Osteoblast (primary cell): Measurements from ENCODE around the gene ADAMTS9. TPM values are rescaled to one million over a fixed set of nuclear protein-coding genes. Genes with fewer than 3 reads are reported as not detected.
A peak's percentile ranks its signal among the peaks of the same experiment; 100 is the strongest.

Experiments used
- DNase-seq: peaks from one replicate; pipeline ENCODE4 v3.0.0; 2011; ENCODE audit warnings: low spot score, mixed read lengths; ENCODE audit not compliant: insufficient read length; ENCODE audit errors: missing footprints
- H2AFZ ChIP-seq: 2 replicates; pipeline ENCODE4 v1.6.0; 2011; ENCODE audit warnings: mild to moderate bottlenecking, low read length
- H3K27ac ChIP-seq: 2 replicates; pipeline ENCODE4 v1.5.1; 2011; ENCODE audit warnings: mild to moderate bottlenecking, low read depth, low read length, moderate library complexity
- H3K27me3 ChIP-seq: 2 replicates; pipeline ENCODE4 v1.6.0; 2012; ENCODE audit warnings: mild to moderate bottlenecking, control low read depth, inconsistent platforms, low read length, moderate library complexity; ENCODE audit not compliant: insufficient read depth
- H3K36me3 ChIP-seq: 2 replicates; pipeline ENCODE4 v1.5.1; 2011; ENCODE audit warnings: mild to moderate bottlenecking, low read length, control low read depth, moderate library complexity; ENCODE audit not compliant: insufficient read depth
- H3K4me1 ChIP-seq: 2 replicates; pipeline ENCODE4 v1.5.1; 2011; ENCODE audit warnings: mild to moderate bottlenecking, low read length, control low read depth, moderate library complexity; ENCODE audit not compliant: insufficient read depth
- H3K4me2 ChIP-seq: 2 replicates; pipeline ENCODE4 v1.6.0; 2011; ENCODE audit warnings: mild to moderate bottlenecking, low read length; ENCODE audit not compliant: insufficient read depth
- H3K4me3 ChIP-seq: fragments of 200-600 bp; sonication (generic); 3 replicates; pipeline ENCODE4 v1.5.1; 2012; ENCODE audit warnings: mild to moderate bottlenecking, low read length, inconsistent platforms; ENCODE audit not compliant: insufficient read depth
- H3K79me2 ChIP-seq: 2 replicates; pipeline ENCODE4 v1.6.0; 2012; ENCODE audit warnings: mild to moderate bottlenecking, low read length, control low read depth, inconsistent platforms; ENCODE audit not compliant: insufficient read depth
- H3K9me3 ChIP-seq: 2 replicates; pipeline ENCODE4 v1.5.1; 2011; ENCODE audit warnings: low read depth, low read length, control low read depth
- H4K20me1 ChIP-seq: 2 replicates; pipeline ENCODE4 v1.6.0; 2012; ENCODE audit warnings: mild to moderate bottlenecking, low read length, control low read depth; ENCODE audit not compliant: insufficient read depth
- total RNA-seq: library from RNA; depleted of rRNA; stranded (reverse); fragments of >200 nt; gene quantifications from 2 replicates; pipeline ENCODE4 v1.2.3, GENCODE V29; 2012
- TF ChIP-seq, protein P1 (sequence below): IDR thresholded peaks from 2 replicates; pipeline ENCODE4 v1.5.1; 2011; ENCODE audit warnings: mild to moderate bottlenecking, low read depth, low read length, moderate library complexity; ENCODE audit errors: extremely low read depth

The ADAMTS9 gene
- total RNA-seq, 1 donor: 4.0 TPM

DNA sequence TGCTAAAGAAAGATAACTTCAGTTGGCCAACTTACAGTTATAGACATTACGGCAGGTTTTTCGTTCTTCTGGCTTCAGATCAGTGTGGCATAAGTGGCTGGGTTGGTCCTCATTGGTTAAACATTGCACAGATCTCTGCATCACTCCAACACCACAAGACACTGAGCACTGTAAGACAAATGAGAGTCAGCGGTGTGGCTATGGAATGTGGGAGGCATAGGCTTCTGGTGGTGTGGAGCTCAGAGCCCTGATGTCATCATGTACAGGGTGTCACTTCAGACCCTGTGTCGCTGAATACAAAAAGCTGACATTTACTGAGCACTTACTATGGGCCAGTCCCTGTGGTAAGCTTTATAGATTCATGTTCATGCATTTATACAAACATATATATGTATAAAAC, 146.0 kb downstream of the ADAMTS9 start:
- Histone ChIP-seq H3K36me3 (no peaks in the 10 kb centered on the region), H3K9me3 (no peaks in the 10 kb centered on the region), H3K79me2 (no peaks in the 10 kb centered on the region), H3K4me2 (no peak overlapping the region), H3K27ac (no peak overlapping the region), H3K4me3 (no peak overlapping the region), H3K4me1 (no peaks in the 10 kb centered on the region), H3K27me3 (peaks cover 2% of the 10 kb centered on the region), H4K20me1 (no peaks in the 10 kb centered on the region), H2AFZ (no peak overlapping the region)
- DNase-seq: no peak
- TF ChIP-seq, protein P1, sequence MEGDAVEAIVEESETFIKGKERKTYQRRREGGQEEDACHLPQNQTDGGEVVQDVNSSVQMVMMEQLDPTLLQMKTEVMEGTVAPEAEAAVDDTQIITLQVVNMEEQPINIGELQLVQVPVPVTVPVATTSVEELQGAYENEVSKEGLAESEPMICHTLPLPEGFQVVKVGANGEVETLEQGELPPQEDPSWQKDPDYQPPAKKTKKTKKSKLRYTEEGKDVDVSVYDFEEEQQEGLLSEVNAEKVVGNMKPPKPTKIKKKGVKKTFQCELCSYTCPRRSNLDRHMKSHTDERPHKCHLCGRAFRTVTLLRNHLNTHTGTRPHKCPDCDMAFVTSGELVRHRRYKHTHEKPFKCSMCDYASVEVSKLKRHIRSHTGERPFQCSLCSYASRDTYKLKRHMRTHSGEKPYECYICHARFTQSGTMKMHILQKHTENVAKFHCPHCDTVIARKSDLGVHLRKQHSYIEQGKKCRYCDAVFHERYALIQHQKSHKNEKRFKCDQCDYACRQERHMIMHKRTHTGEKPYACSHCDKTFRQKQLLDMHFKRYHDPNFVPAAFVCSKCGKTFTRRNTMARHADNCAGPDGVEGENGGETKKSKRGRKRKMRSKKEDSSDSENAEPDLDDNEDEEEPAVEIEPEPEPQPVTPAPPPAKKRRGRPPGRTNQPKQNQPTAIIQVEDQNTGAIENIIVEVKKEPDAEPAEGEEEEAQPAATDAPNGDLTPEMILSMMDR: no peak

DNA sequence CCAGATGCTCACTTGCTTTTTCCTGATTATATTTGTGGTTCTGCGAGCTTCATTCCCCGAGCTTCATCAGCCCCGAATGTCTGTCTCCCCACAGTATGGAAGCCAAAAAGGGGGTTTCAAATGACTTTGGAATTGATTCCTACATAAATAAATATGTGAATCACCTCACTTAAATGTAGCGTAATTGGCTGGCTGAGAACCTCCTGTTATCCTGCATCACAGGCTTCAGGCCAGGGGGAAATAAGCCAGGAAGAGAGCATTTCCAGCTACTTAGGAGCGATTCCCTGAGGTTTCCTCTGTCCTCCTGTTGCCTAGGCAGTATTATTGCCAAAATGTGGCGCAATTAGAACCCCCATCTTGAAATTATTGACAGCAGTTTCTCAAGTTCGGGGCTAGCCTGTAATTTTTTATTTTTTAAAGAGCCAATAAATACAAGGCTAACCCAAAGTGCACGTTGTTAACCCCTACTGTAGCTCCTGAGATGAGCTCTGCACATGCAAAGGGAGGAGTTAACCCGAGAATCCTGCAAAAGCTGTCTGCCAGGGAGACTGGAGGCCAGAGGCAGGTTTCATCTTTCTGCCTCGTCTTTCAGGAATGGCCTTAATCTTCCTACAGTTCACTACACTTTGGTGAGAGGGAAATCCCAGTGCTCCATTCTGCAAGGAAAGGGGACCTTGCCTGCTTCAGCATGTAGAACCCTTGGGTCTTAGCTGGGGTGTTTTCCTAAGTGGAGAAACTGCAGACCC, 148.2 kb downstream of the ADAMTS9 start:
- Histone ChIP-seq H4K20me1 (no peaks in the 10 kb centered on the region), H3K36me3 (no peaks in the 10 kb centered on the region), H3K4me3 (no peak overlapping the region), H3K4me2 (no peak overlapping the region), H3K4me1 (no peaks in the 10 kb centered on the region), H3K27ac (no peak overlapping the region), H3K79me2 (no peaks in the 10 kb centered on the region), H2AFZ (no peak overlapping the region), H3K27me3 (peaks cover 2% of the 10 kb centered on the region), H3K9me3 (no peaks in the 10 kb centered on the region)
- DNase-seq: no peak
- TF ChIP-seq, protein P1: no peak

DNA sequence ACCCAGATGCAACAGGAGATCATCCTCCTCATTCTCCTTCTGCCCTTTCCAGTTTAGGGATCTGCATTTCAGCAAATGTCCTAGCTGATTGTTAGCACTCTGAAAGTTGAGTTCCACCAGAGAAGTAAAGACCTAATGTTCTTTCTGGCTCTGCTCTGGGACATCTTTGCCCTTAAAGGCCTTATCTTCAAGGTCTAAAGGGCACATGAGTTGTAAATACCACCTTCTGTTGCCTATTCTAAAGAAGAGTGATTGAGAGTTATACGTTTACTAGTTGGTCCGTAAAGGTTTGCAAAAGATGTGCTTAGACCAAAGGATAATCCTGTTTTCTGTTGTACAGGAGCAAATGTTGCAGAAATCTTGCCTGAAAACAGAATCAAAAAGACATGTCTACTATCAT, 151.6 kb downstream of the ADAMTS9 start:
- Histone ChIP-seq H3K4me1 (no peaks in the 10 kb centered on the region), H3K27me3 (peaks cover 7% of the 10 kb centered on the region), H3K4me2 (no peak overlapping the region), H3K36me3 (no peaks in the 10 kb centered on the region), H3K27ac (no peak overlapping the region), H3K9me3 (no peaks in the 10 kb centered on the region), H3K79me2 (no peaks in the 10 kb centered on the region), H2AFZ (no peak overlapping the region), H4K20me1 (no peaks in the 10 kb centered on the region), H3K4me3 (no peak overlapping the region)
- no peak for DNase-seq
- TF ChIP-seq, protein P1: no peak

DNA sequence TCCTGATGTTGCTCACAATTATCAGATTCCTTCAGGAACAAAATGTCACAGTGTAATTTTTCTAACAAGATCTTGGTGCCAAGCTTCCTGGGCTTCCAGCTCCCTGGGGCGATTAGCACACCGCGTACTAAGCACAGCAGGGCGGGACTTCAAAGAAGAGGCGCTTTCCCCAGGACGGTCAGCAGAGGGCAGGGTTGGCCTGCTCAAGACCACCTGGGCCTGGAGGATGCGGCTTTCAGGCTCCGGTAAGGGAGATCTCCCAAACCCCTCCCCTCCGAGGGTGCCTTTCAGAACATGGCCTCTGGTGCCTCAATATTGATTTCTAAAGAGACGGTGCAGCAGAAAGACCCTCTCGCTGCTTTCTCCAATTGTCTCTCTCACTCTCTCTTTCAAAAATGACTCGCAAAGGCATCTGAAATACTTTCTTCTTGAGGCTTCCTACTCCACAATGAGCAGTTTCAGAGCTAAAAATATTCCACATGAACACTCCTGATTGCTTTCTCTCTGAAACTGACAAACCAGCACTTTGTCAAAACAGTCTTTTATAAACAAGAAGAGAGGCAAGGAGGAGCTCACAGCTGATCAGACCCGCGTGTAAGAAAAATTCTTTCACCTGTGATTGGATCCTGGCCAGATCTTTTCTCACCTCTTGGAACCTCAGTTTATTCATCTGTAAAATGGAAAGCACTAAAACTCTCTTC, 154.0 kb downstream of the ADAMTS9 start:
- no peak overlapping the region for H3K27ac ChIP-seq
- no peaks in the 10 kb centered on the region for H3K36me3 ChIP-seq
- no peaks in the 10 kb centered on the region for H3K9me3 ChIP-seq
- H3K4me1 ChIP-seq: no peaks in the 10 kb centered on the region
- H2AFZ ChIP-seq: peak overlapping the region; percentile 78
- DNase-seq: peak; percentile 84
- H4K20me1 ChIP-seq: no peaks in the 10 kb centered on the region
- TF ChIP-seq, protein P1: peak; percentile 90
- peaks cover 7% of the 10 kb centered on the region for H3K27me3 ChIP-seq
- peak overlapping the region; percentile 41 for H3K4me3 ChIP-seq
- peak overlapping the region; percentile 66 for H3K4me2 ChIP-seq
- H3K79me2 ChIP-seq: no peaks in the 10 kb centered on the region
